Transverse colon (tissue), 4 donors: ENCODE measurements around the gene DPH6. TPM values are rescaled to one million over a fixed set of nuclear protein-coding genes. Genes with fewer than 3 reads are reported as not detected.

Experiments
- DNase-seq: peaks from one replicate; pipeline ENCODE4 v3.0.0-alpha.2; 2019
- H3K27ac ChIP-seq, 4 donors: fragments of 200-600 bp; sonication (generic); 2 replicates each; pipeline ENCODE4 v1.5.1; 2016 to 2018; ENCODE audit warnings: inconsistent platforms in 4 of 4
- H3K27me3 ChIP-seq: fragments of 200-600 bp; sonication (generic); 2 replicates; pipeline ENCODE4 v1.5.1; 2017; ENCODE audit warnings: inconsistent platforms
- H3K36me3 ChIP-seq, 4 donors: fragments of 200-600 bp; sonication (generic); 2 replicates each; pipeline ENCODE4 v1.5.1; 2017 to 2019; ENCODE audit warnings: inconsistent platforms in 4 of 4
- H3K4me1 ChIP-seq, 4 donors: fragments of 200-600 bp; sonication (generic); 2 replicates each; pipeline ENCODE4 v1.5.1; 2017 to 2020; ENCODE audit warnings: inconsistent platforms in 4 of 4
- H3K4me3 ChIP-seq, 4 donors: fragments of 200-600 bp; sonication (generic); 1 replicate in 1 of 4; 2 replicates in 3 of 4; pipeline versions ENCODE4 v1.5.1 to v1.6.1; 2017 to 2019; ENCODE audit warnings: inconsistent platforms in 4 of 4
- H3K9me3 ChIP-seq, 2 donors: fragments of 200-600 bp; sonication (generic); 2 replicates each; pipeline ENCODE4 v1.5.1; 2017 to 2019; ENCODE audit warnings: inconsistent platforms in 2 of 2
- EP300 ChIP-seq: sonication (generic); formaldehyde crosslinking; IDR thresholded peaks from one replicate; pipeline ENCODE4 v1.6.1; 2017; ENCODE audit warnings: antibody characterized with exemption, low read depth
- POLR2A ChIP-seq: fragments of 450-650 bp; IDR thresholded peaks from one replicate; pipeline ENCODE4 v1.6.1; 2016; ENCODE audit warnings: antibody characterized with exemption, mild to moderate bottlenecking, moderate library complexity
- POLR2AphosphoS5 ChIP-seq, 3 donors: sonication (generic); formaldehyde crosslinking; IDR thresholded peaks; one replicate each; pipeline ENCODE4 v1.6.1; 2016; ENCODE audit warnings: antibody characterized with exemption in 3 of 3
- WGBS, 2 donors: methylation state at CpG; one replicate each; pipeline ENCODE4 v1.1.5; 2018; ENCODE audit warnings: low coverage in 1 of 2; 5-methylcytosine and 5-hydroxymethylcytosine counted together
- in situ Hi-C, 4 donors: fragments of 200-750 bp; cut with MboI; loops; one replicate each; pipeline versions ENCODE4 v1.15.0 to v1.15.1; 2017; ENCODE audit warnings: low sequenced_read_pairs in 3 of 4, low pct_ligation_motif_present in 1 of 4, low pct_unique_long_range_greater_than_20kb in 1 of 4
- intact Hi-C: fragments of 100-400 bp; cut with DNase I; formaldehyde crosslinking; loops from one replicate; pipeline ENCODE4 v1.15.1; 2023; ENCODE audit warnings: low total_unique reads
- total RNA-seq, 4 donors: library from RNA; depleted of rRNA; stranded (reverse); fragments of >200 nt; gene quantifications; one replicate each; pipeline ENCODE4 v1.1.0, GENCODE V29; 2016
- TF ChIP-seq, protein P1 (sequence below), 5 experiments: fragments of 200-600 bp in 3 of 5; fragments of 450-650 bp in 2 of 5; sonication (generic) in 3 of 5; IDR thresholded peaks; 1 replicate in 2 of 5; 2 replicates in 3 of 5; pipeline ENCODE4 v1.5.1; 2016 to 2017; ENCODE audit warnings: antibody characterized with exemption in 5 of 5, inconsistent platforms in 3 of 5, mild to moderate bottlenecking in 2 of 5, moderate library complexity in 1 of 5

DPH6 gene
- total RNA-seq, 4 donors from 2014 or later, result 20.6 to 76.7 (median 39.9) TPM

- Histone ChIP-seq H3K36me3 (no peaks in the 10 kb centered on the region), H3K27me3 (no peaks in the 10 kb centered on the region), H3K4me1 (peaks cover 0 to 3% (median 0%) of the 10 kb centered on the region in 4 donors), H3K9me3 (no peaks in the 10 kb centered on the region), H3K4me3 (no peak overlapping the region), H3K27ac (no peak overlapping the region)
- in situ Hi-C loops, result loop anchor here in 1 of 4 donors (25.0 kb wide), 1 partner anchor 1590 kb away; the partner anchor contains the start of gene MEIS2
- intact Hi-C loops, result no loop called here
- DNase-seq, result no peak
- WGBS, 2 donors, result 71 to 72% methylated on average over 2 of the region's 2 CpGs
- no peak for TF ChIP-seq EP300
- TF ChIP-seq POLR2A, result no peak
- TF ChIP-seq, protein P1, sequence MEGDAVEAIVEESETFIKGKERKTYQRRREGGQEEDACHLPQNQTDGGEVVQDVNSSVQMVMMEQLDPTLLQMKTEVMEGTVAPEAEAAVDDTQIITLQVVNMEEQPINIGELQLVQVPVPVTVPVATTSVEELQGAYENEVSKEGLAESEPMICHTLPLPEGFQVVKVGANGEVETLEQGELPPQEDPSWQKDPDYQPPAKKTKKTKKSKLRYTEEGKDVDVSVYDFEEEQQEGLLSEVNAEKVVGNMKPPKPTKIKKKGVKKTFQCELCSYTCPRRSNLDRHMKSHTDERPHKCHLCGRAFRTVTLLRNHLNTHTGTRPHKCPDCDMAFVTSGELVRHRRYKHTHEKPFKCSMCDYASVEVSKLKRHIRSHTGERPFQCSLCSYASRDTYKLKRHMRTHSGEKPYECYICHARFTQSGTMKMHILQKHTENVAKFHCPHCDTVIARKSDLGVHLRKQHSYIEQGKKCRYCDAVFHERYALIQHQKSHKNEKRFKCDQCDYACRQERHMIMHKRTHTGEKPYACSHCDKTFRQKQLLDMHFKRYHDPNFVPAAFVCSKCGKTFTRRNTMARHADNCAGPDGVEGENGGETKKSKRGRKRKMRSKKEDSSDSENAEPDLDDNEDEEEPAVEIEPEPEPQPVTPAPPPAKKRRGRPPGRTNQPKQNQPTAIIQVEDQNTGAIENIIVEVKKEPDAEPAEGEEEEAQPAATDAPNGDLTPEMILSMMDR (IDR thresholded peaks at IDR 0.05), result no peak
- no peak for TF ChIP-seq POLR2AphosphoS5 (IDR thresholded peaks at IDR 0.05)
These were observed 23.9 kb downstream of the DPH6 start for GRCh38 chr15:35522061-35522460.

DNA sequence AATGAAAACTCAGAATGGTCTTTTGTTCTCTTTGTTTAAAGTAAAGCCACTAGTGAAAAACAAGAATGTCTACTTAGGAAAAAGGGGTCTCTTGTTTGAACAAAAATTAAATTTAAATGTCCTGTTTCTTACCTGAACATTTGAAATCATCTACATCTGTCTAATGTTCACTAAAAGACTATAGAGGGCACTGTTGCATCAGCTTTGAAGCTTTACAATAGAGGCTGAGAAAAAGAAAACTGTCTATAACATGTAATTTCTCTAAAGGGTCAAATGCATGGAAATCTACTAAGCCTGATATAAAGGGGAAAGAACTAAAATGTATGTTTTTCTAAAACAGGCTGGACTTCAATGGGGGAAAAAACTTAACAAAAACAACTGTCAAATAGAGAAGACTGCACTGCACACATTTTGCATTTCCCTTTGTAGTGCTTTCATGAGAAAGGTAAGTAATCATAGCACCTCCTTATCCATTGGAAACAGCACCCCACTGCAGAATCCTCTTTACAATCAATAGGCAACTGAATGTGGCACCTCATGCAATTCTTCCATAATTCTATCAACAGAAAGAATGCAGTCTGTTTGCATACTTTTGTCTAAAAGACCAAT, 26.3 kb downstream of the DPH6 start:
- intact Hi-C loops (no loop called here), in situ Hi-C loops (loop anchor here in 1 of 4 donors (25.0 kb wide), 1 partner anchor 1593 kb away; the partner anchor contains the start of gene MEIS2)
- TF ChIP-seq POLR2AphosphoS5 (IDR thresholded peaks at IDR 0.05), result no peak
- TF ChIP-seq POLR2A, result no peak
- TF ChIP-seq, protein P1 (IDR thresholded peaks at IDR 0.05), result peak; percentile 37 to 66 (median 49)
- H3K9me3 ChIP-seq, result no peaks in the 10 kb centered on the region
- H3K36me3 ChIP-seq, result no peaks in the 10 kb centered on the region
- no peak for DNase-seq
- H3K4me3 ChIP-seq, result no peak overlapping the region
- H3K27me3 ChIP-seq, result no peaks in the 10 kb centered on the region
- peaks cover 0 to 3% (median 0%) of the 10 kb centered on the region in 4 donors for H3K4me1 ChIP-seq
- H3K27ac ChIP-seq, result no peak overlapping the region

DNA sequence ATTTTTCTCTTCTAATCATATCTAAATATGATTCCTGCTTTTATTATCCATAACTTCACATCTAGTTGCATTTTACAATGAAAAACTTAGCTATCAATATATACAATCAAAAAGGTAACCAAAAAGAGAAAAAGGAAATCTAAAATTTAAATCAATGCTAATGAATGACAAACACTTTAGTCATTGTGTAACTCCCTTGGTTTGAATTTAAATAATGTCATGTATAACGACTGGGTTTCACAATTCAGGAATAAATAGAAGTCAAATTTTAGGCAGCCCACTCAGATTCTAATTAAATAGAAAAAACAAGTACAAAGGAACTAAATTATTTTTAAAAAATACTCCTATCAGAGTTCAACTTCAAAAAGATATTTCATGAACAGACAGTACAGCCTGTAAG, 26.9 kb downstream of the DPH6 start:
- TF ChIP-seq EP300, result no peak
- no peak for TF ChIP-seq POLR2AphosphoS5 (IDR thresholded peaks at IDR 0.05)
- TF ChIP-seq, protein P1 (IDR thresholded peaks at IDR 0.05), result no peak
- no peak for TF ChIP-seq POLR2A
- in situ Hi-C loops (loop anchor here in 1 of 4 donors (25.0 kb wide), 1 partner anchor 1593 kb away; the partner anchor contains the start of gene MEIS2), intact Hi-C loops (no loop called here)
- H3K27me3 ChIP-seq, result no peaks in the 10 kb centered on the region
- H3K27ac ChIP-seq, result no peak overlapping the region
- DNase-seq, result no peak
- H3K36me3 ChIP-seq, result no peaks in the 10 kb centered on the region
- no peaks in the 10 kb centered on the region for H3K9me3 ChIP-seq
- peaks cover 0 to 3% (median 0%) of the 10 kb centered on the region in 4 donors for H3K4me1 ChIP-seq
- WGBS, 2 donors, result 42 to 54% methylated on average over 1 of the region's 1 CpG
- H3K4me3 ChIP-seq, result no peak overlapping the region

GRCh38 chr15:35514759-35515158, 31.2 kb downstream of the DPH6 start:
- intact Hi-C loops, result no loop called here
- in situ Hi-C loops, result loop anchor here in 1 of 4 donors (25.0 kb wide), 1 partner anchor 1598 kb away; the partner anchor contains the start of gene MEIS2

More at GRCh38 chr15:35514759-35515158, 31.2 kb downstream of the DPH6 start:
- TF ChIP-seq, protein P1 (IDR thresholded peaks at IDR 0.05), result no peak
- TF ChIP-seq POLR2AphosphoS5 (IDR thresholded peaks at IDR 0.05) (no peak), EP300 (no peak)
- DNase-seq, result no peak
- H3K9me3 ChIP-seq, result no peaks in the 10 kb centered on the region
- H3K27ac ChIP-seq, result no peak overlapping the region
- no peak overlapping the region for H3K4me3 ChIP-seq
- H3K36me3 ChIP-seq, result no peaks in the 10 kb centered on the region
- H3K27me3 ChIP-seq, result no peaks in the 10 kb centered on the region
- peaks cover 0 to 2% (median 0%) of the 10 kb centered on the region in 4 donors for H3K4me1 ChIP-seq
